Fibroblast of skin of left biceps (primary cell): ENCODE data around the gene ASTN2.

ENCODE experiments used
- DNase-seq, 2 experiments: peaks; one replicate each; pipeline ENCODE4 v3.0.0-alpha.2; 2013; ENCODE audit warnings: low read depth in 2 of 2

ASTN2 gene

DNA sequence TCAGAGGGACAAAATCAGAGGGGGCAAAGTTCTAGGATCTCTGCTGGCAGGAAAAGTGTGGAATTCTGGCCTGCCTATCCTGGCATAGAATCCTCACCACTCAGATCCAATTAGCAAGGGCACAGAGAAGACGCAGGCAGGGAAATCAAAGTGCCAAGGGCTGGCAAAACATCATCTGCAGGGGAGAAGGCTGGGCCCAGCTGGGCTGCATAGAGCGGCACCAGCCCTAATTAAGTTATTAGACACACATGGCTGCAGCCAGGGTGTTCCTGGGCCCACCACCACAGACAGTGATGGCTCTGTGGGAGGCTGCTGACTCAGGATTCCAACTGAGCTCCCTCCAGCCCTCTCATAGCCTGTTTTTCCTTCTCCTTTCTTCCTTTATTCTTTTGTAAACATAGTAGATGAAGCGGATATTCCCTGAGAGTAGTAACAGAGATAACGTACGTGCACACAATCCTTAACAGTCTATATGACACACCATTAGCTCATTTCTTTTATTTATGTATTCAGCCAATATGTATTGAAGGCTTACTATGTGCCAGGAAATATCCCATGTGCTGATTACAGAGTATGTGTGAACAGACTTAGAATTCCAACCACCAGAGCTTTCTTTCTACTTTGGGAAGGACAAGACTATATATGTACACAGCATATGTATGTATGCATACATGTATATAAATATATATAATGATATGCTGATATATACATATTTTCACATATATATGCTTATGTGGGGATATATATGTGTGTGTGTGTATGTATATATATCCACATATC lies 236.1 kb downstream of the ASTN2 start:
- no peak for DNase-seq

DNA sequence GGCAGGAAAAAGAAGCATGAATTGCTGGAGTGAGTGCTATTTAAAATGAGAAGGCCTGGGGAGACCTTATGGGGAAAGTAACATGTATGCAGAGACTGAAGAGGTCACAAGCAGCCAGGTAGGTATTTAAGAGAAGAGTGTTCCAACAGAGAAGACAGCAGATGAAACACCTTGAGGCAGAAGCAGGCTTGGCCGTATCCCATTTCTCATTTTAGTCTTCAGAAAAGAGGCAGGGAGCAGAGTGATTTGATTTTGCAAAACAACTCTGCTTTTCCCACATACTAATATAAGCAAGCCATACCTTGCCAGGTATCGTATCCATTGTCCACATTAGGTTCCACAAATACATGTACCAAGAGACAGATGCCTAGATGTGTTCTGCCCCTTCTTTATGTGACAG lies 244.3 kb downstream of the ASTN2 start:
- no peak for DNase-seq

DNA sequence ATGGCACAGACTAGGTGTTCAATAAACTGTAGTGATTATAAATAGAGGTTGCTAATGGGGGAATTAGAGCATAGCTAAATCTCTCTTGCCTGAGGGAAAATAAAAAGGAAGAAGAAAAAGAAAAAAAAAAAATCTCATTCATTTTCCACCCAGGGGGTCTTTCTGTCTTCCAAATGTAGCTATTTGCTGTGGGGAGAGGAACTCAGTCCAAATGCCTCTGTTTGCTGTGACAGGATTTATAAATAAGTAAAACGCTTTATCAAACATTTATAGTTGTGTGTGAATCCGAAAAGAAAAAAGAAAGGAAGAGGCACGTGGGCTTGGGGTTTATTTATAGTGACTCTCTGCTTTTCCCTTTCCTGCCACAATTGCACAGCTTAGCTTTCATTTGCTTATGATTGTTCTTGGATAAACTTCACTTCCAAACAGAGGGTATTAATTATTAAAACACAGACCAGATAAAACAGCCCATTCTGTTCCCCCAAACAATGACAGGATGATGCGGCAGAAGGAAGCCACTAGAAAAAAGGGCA lies 245.7 kb downstream of the ASTN2 start:
- no peak for DNase-seq

GRCh38 chr9:117164512-117164911 lies 250.3 kb downstream of the ASTN2 start:
- no peak for DNase-seq

DNA sequence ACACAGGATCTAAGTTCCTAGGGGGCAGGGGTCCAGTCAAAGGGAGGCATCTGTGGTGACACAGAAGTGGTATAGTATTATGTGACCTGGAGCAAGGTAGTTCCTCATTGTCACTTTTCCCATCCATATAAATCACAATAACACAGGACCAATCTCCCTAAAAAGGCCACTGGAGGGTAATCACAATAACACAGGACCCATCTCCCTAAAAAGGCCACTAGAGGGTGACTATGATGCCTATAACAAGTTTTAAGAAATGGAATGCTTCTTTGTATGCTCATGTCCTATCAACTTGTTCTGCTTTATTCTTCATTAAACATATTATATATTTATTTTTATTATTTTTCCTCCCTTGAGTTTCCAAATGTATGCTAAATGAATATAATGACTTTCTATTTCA lies 254.6 kb downstream of the ASTN2 start:
- no peak for DNase-seq

DNA sequence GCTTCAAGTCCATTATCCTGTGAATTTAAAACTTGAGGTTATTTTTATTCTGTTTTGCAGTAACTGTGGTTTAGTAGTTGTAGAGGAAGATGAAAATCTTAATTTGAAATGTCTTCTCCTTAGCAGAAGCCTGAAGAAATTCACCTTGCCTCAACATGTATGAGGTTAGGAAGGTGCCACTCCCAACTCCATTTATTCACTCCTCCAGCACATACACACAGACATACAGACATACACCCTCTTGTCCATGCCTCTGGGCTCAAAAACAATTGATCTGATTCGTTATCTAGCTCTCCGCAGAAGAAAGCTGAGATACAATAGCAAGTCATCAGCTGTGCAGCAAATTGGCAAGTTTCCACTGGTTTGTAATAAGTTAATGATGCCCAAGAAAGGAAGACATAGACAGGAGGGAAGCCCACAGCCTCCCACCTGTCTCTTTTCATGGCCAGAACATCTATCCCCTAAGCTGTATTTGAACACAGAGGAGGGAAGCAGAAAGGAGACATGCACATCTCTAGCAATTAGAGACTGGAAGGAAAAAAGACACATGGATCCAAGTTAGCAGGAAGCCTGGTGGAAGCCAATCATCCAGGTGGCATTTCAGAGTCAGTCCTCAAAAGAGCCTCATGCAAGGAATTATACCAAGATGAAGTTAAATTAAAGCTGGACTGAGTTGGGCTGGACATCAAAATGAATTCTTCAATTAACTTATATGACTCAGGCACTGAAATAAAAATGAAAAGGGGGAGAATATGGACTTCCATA lies 257.9 kb downstream of the ASTN2 start:
- DNase-seq = no peak

DNA sequence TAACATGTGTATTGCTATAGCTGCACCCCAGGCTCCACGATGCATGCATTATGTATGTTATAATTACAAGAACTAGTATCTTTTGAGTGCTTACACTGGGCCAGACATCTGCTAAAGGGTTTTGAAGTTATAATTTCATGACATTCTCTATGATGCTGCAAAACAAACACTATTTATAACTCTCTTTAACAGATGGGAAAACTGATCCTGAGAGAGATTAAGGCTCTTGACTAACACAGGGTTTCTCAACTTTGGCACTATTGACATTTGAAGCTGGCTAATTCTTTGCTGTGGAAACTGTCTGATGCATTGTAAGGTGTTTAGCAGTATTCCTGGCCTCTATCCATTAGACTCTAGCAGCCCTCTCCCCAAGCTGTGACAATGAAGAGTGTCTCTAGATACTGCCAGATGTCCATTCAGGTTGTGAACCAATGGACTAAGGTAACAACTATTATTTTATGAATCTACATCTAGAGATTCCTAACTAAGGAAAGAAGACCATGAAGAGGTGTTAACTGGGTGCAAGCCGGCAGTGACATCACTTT lies 258.6 kb downstream of the ASTN2 start:
- DNase-seq = no peak

DNA sequence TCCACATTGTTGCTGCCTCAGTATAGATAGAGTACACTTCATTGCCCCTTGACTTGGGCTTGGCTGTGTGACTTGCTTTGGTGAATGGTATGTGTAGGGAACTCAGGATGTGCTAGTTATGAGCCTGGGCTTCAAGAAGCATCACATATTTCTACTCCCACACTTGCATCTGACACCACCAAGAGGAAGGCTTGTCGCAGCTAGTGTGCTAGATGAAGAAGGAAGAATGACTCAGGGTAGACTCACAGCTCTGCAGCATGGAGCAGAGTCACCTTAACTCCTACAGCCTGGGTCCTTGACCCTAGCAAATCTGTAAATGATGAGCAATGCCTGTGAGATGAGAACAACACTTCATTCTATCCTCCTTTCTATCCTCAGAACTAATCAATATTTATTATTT lies 261.8 kb downstream of the ASTN2 start:
- DNase-seq = no peak

DNA sequence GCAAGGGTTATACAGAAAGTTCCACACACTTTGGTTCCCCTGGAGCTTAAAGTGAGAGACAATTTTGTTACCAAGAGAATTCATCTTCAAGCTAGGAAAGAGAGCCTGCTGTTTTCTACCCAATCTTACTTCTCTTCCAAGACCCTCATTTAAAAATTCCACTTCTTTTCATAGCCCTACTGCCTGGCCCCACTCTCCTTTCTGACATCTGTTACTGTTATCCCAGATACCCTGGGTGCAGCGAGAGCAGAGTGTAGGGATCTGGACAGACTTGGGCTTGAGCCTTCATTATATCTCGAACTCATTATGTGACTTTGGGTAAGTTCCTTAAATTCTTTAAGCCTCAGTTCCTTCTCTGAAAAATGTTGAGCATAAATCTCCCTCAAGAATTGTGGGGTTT lies 263.1 kb downstream of the ASTN2 start:
- DNase-seq = no peak

- DNase-seq = no peak
Measured at GRCh38 chr9:117149996-117150395, 264.9 kb downstream of the ASTN2 start.

DNA sequence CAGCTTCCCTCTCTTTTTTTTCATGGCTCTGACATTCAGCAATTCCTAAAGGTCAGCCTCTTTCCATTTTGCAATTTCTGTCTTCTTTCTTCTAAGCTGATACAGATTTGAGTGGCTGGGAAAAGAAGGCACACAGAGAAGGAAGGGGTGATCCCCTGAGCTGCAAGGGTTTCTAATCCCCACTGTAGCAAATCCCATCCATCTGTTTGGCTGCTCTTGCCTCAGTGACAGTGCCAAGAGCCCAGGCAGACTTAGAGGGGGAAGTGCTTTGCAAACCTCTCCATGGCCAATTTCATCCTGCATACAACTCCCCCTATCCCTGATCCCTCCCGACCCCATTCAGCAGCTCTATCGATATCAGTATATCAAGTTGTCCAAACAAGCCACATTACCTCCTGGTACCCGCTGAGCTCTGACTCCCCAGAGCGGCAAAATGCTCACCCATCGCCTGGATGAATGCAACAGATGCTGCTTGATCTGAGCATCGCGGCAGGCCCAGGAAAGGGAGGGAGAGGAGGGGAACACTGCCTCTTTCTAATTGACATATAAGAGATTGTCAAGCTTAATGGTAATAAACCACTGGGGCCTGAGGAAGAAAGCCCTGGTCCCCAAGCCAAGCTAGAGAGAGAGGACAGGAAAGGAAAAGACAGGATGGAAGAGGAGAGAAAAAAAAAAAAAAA lies 268.9 kb downstream of the ASTN2 start:
- no peak for DNase-seq

GRCh38 chr9:117145081-117145480 lies 269.8 kb downstream of the ASTN2 start:
- no peak for DNase-seq

GRCh38 chr9:117138231-117138630 lies 276.6 kb downstream of the ASTN2 start:
- DNase-seq = no peak

- no peak for DNase-seq
Measured at GRCh38 chr9:117136461-117136860, 278.4 kb downstream of the ASTN2 start.

- no peak for DNase-seq
Measured at GRCh38 chr9:117135501-117136098, 279.3 kb downstream of the ASTN2 start.

GRCh38 chr9:117134826-117135500 lies 279.9 kb downstream of the ASTN2 start:
- DNase-seq = no peak

GRCh38 chr9:117126871-117127270 lies 288.0 kb downstream of the ASTN2 start:
- DNase-seq = no peak

GRCh38 chr9:117125531-117125930 lies 289.3 kb downstream of the ASTN2 start:
- DNase-seq = no peak

DNA sequence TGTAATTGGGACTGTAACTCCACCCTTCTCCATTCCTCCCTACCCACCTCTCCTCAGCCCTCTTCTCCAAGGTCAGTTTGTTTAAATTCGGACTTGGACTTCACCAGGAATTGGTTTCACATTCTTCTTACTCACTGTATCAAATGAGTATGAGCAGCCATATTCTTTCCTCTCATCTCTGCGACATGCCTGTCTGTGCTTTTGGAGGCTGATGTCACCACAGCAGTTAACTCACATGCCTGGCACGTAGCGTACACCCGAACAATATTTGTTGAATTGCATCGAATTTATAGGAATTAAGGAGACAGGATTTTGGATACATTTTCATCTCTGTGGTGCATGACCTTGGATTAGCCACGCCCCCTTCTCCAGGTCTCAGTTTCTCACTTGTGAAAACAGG lies 291.1 kb downstream of the ASTN2 start:
- no peak for DNase-seq

DNA sequence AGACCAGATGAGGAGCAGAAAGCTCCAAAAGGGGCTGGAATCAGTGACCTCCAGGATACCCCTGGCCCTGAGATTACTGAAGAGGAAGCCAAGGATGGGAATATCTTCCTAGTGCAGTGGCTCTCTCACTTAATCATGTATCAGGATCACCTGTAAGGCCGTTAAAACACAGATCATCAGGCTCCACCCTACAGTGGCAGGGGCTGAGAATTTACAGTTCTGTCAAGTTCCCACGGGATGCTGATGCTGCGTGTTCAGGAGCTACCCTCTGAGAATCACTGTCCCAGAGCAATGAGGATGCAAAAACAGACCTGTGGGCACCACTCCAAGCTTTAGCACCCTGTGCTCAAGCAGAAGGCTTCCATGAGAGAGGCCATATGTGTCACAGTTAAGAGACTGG lies 291.9 kb downstream of the ASTN2 start:
- DNase-seq = no peak

GRCh38 chr9:117122102-117122501 lies 292.8 kb downstream of the ASTN2 start:
- no peak for DNase-seq
